Measurements from ENCODE around the gene ZMAT1. TPM values are rescaled to one million over a fixed set of nuclear protein-coding genes. Genes with fewer than 3 reads are reported as not detected.
A peak's percentile ranks its signal among the peaks of the same experiment; 100 is the strongest.

The ZMAT1 gene
- total RNA-seq, 1 donor from 2014 or later, result 7.3 TPM

- Mint-ChIP-seq H3K27me3 (ENCODE audit: unreplicated experiment) (no peaks in the 10 kb centered on the region), H3K4me1 (ENCODE audit: unreplicated experiment) (peaks cover 3% of the 10 kb centered on the region), H3K36me3 (ENCODE audit: low read depth, unreplicated experiment) (no peaks in the 10 kb centered on the region), H3K4me3 (ENCODE audit: unreplicated experiment) (no peak overlapping the region), H3K27ac (ENCODE audit: unreplicated experiment) (no peak overlapping the region), H3K9me3 (ENCODE audit: unreplicated experiment) (no peaks in the 10 kb centered on the region)
- no peak for DNase-seq (ENCODE audit: low spot score)
- TF ChIP-seq, protein P1, sequence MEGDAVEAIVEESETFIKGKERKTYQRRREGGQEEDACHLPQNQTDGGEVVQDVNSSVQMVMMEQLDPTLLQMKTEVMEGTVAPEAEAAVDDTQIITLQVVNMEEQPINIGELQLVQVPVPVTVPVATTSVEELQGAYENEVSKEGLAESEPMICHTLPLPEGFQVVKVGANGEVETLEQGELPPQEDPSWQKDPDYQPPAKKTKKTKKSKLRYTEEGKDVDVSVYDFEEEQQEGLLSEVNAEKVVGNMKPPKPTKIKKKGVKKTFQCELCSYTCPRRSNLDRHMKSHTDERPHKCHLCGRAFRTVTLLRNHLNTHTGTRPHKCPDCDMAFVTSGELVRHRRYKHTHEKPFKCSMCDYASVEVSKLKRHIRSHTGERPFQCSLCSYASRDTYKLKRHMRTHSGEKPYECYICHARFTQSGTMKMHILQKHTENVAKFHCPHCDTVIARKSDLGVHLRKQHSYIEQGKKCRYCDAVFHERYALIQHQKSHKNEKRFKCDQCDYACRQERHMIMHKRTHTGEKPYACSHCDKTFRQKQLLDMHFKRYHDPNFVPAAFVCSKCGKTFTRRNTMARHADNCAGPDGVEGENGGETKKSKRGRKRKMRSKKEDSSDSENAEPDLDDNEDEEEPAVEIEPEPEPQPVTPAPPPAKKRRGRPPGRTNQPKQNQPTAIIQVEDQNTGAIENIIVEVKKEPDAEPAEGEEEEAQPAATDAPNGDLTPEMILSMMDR (IDR thresholded peaks at IDR 0.05; ENCODE audit: unreplicated experiment), result no peak
Observed at GRCh38 chrX:101957174-101957573, 25.3 kb upstream of the ZMAT1 start.

- DNase-seq (ENCODE audit: low spot score), result no peak
- H3K4me1 Mint-ChIP-seq (ENCODE audit: unreplicated experiment), result peaks cover 1% of the 10 kb centered on the region
- H3K36me3 Mint-ChIP-seq (ENCODE audit: low read depth, unreplicated experiment), result no peaks in the 10 kb centered on the region
- TF ChIP-seq, protein P1 (IDR thresholded peaks at IDR 0.05; ENCODE audit: unreplicated experiment), result no peak
- no peak overlapping the region for H3K4me3 Mint-ChIP-seq (ENCODE audit: unreplicated experiment)
- no peak overlapping the region for H3K27ac Mint-ChIP-seq (ENCODE audit: unreplicated experiment)
- H3K9me3 Mint-ChIP-seq (ENCODE audit: unreplicated experiment), result no peaks in the 10 kb centered on the region
- H3K27me3 Mint-ChIP-seq (ENCODE audit: unreplicated experiment), result no peaks in the 10 kb centered on the region
Observed at GRCh38 chrX:101956556-101956955, 24.7 kb upstream of the ZMAT1 start.

DNA sequence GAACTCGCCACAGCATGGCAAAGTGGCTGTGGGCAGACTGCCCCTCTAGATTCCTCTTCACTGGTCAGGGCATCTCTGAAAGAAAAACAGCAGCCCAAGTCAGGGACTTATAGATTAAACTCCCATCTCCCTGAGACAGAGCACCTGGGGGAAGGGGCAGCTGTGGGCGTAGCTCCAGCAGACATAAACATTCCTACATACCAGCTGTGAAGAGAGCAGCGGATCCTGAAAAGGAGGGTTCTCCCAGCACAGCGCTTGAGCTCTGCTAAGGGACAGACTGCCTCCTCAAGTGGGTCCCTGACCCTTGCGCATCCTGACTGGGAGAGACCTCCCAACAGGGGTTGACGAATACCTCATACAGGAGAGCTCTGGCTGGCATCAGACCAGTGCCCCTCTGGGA is 18.8 kb upstream of the ZMAT1 start:
- H3K4me1 Mint-ChIP-seq (ENCODE audit: unreplicated experiment), result no peaks in the 10 kb centered on the region
- H3K36me3 Mint-ChIP-seq (ENCODE audit: low read depth, unreplicated experiment), result no peaks in the 10 kb centered on the region
- DNase-seq (ENCODE audit: low spot score), result no peak
- no peaks in the 10 kb centered on the region for H3K9me3 Mint-ChIP-seq (ENCODE audit: unreplicated experiment)
- H3K27me3 Mint-ChIP-seq (ENCODE audit: unreplicated experiment), result no peaks in the 10 kb centered on the region
- H3K4me3 Mint-ChIP-seq (ENCODE audit: unreplicated experiment), result no peak overlapping the region
- TF ChIP-seq, protein P1 (IDR thresholded peaks at IDR 0.05; ENCODE audit: unreplicated experiment), result no peak
- H3K27ac Mint-ChIP-seq (ENCODE audit: unreplicated experiment), result no peak overlapping the region

DNA sequence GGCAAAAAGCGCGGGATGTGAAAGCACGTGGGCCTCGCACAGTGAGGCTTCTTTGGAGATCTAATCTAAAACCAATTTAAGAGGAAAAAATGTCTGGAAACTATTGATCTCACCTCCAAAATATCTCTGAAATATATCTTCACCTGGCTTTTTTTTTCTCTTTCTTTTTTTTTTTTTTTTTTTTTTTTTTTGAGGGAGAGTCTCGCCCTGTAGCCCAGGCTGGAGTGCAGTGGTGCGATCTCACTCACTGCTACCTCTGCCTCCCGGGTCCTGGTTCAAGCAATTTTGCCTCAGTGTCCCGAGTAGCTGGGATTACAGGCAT is 383 bp upstream of the ZMAT1 start:
- H3K36me3 Mint-ChIP-seq (ENCODE audit: low read depth, unreplicated experiment), result peaks cover 3% of the 10 kb centered on the region
- H3K27ac Mint-ChIP-seq (ENCODE audit: unreplicated experiment), result peak overlapping the region; percentile 67
- peaks cover 5% of the 10 kb centered on the region for H3K27me3 Mint-ChIP-seq (ENCODE audit: unreplicated experiment)
- H3K9me3 Mint-ChIP-seq (ENCODE audit: unreplicated experiment), result no peaks in the 10 kb centered on the region
- TF ChIP-seq, protein P1 (IDR thresholded peaks at IDR 0.05; ENCODE audit: unreplicated experiment), result no peak
- DNase-seq (ENCODE audit: low spot score), result no peak
- peak overlapping the region; percentile 86 for H3K4me3 Mint-ChIP-seq (ENCODE audit: unreplicated experiment)
- peaks cover 5% of the 10 kb centered on the region for H3K4me1 Mint-ChIP-seq (ENCODE audit: unreplicated experiment)

DNA sequence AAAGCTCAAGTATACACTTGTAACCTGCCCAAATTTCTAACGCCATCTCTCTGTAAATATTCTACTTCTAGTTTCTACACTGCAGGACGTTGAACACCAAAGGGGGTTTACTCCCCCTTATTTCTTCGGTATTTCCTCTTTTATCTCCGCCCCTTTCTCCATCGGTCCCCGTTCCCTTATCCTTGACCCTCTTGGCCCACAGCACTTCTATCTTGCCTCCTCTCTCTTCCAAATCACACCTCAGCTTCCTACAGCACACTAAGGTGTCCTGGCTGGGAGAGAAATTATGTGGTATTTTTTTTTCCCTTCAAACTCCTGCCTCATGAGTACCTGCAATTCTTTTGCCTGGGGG is 715 bp downstream of the ZMAT1 start:
- no peak for DNase-seq (ENCODE audit: low spot score)
- Mint-ChIP-seq H3K27me3 (ENCODE audit: unreplicated experiment) (peaks cover 5% of the 10 kb centered on the region), H3K27ac (ENCODE audit: unreplicated experiment) (peak overlapping the region; percentile 89), H3K36me3 (ENCODE audit: low read depth, unreplicated experiment) (peaks cover 3% of the 10 kb centered on the region), H3K4me1 (ENCODE audit: unreplicated experiment) (peaks cover 5% of the 10 kb centered on the region), H3K9me3 (ENCODE audit: unreplicated experiment) (no peaks in the 10 kb centered on the region), H3K4me3 (ENCODE audit: unreplicated experiment) (peak overlapping the region; percentile 92)
- TF ChIP-seq, protein P1 (IDR thresholded peaks at IDR 0.05; ENCODE audit: unreplicated experiment), result no peak
